GM23338 (cell line): ENCODE results near the gene STXBP3. TPM values are rescaled to one million over a fixed set of nuclear protein-coding genes. Genes with fewer than 3 reads are reported as not detected.

Source experiments
- ATAC-seq: fragments of 200-7000 bp; cut with Tn5 transposase; 3 replicates; pipeline ENCODE4 v1.9.1; 2020
- DNase-seq: peaks from one replicate; pipeline ENCODE4 v3.0.0-alpha.2; 2015; ENCODE audit warnings: low spot score
- H2AFZ ChIP-seq: fragments of 200-600 bp; sonication (generic); 2 replicates; pipeline ENCODE4 v1.8.0; 2016; ENCODE audit warnings: antibody characterized with exemption, mild to moderate bottlenecking, moderate library complexity
- H3F3A ChIP-seq: fragments of 200-600 bp; sonication (generic); replicated peaks from 2 replicates; pipeline ENCODE4 v1.8.0; 2017; ENCODE audit warnings: antibody characterized with exemption, mixed run types, low read depth
- H3K27ac ChIP-seq: fragments of 200-600 bp; sonication (generic); 2 replicates; pipeline ENCODE4 v1.6.1; 2016; ENCODE audit warnings: low read depth
- H3K27me3 ChIP-seq: fragments of 200-600 bp; sonication (generic); 2 replicates; pipeline ENCODE4 v1.8.0; 2016; ENCODE audit warnings: mild to moderate bottlenecking, mixed run types, moderate library complexity; ENCODE audit not compliant: insufficient read depth
- H3K36me3 ChIP-seq: fragments of 200-600 bp; sonication (generic); 2 replicates; pipeline ENCODE4 v1.8.0; 2016; ENCODE audit warnings: mild to moderate bottlenecking; ENCODE audit not compliant: insufficient read depth
- H3K4me1 ChIP-seq: fragments of 200-600 bp; sonication (generic); 2 replicates; pipeline ENCODE4 v1.8.0; 2016; ENCODE audit warnings: mild to moderate bottlenecking, moderate library complexity; ENCODE audit not compliant: insufficient read depth
- H3K4me2 ChIP-seq: fragments of 200-600 bp; sonication (generic); 2 replicates; pipeline ENCODE4 v1.7.1; 2017; ENCODE audit warnings: mixed run types
- H3K4me3 ChIP-seq: fragments of 200-600 bp; sonication (generic); 2 replicates; pipeline ENCODE4 v1.6.1; 2016; ENCODE audit warnings: mixed run types
- H3K79me2 ChIP-seq: fragments of 200-600 bp; sonication (generic); replicated peaks from 2 replicates; pipeline ENCODE4 v1.8.0; 2017; ENCODE audit warnings: mild to moderate bottlenecking; ENCODE audit not compliant: insufficient read depth
- H3K9me2 ChIP-seq: fragments of 200-600 bp; sonication (generic); 2 replicates; pipeline ENCODE4 v1.8.0; 2017; ENCODE audit not compliant: insufficient read depth
- H4K20me1 ChIP-seq: fragments of 200-600 bp; sonication (generic); replicated peaks from 2 replicates; pipeline ENCODE4 v1.8.0; 2017; ENCODE audit warnings: mild to moderate bottlenecking; ENCODE audit not compliant: insufficient read depth
- H3K27ac Mint-ChIP-seq: 2 replicates; pipeline ENCODE4 v1.8.0; 2020; ENCODE audit warnings: inconsistent platforms, mild to moderate bottlenecking, moderate library complexity, mixed read lengths
- H3K27me3 Mint-ChIP-seq: 3 replicates; pipeline ENCODE4 v1.8.0; 2022; ENCODE audit warnings: low read depth, mild to moderate bottlenecking, moderate library complexity, mixed read lengths, inconsistent platforms; ENCODE audit not compliant: insufficient read depth, poor library complexity
- H3K36me3 Mint-ChIP-seq: 3 replicates; pipeline ENCODE4 v1.8.0; 2021; ENCODE audit warnings: low read depth, mild to moderate bottlenecking, inconsistent platforms, moderate library complexity, mixed read lengths
- H3K4me1 Mint-ChIP-seq: 3 replicates; pipeline ENCODE4 v1.8.0; 2020; ENCODE audit warnings: mild to moderate bottlenecking, inconsistent platforms, mixed read lengths
- H3K4me3 Mint-ChIP-seq: 3 replicates; pipeline ENCODE4 v1.8.0; 2021; ENCODE audit warnings: moderate library complexity, mild to moderate bottlenecking, inconsistent platforms, mixed read lengths
- H3K9me3 Mint-ChIP-seq: 3 replicates; pipeline ENCODE4 v1.8.0; 2020; ENCODE audit warnings: moderate library complexity, mild to moderate bottlenecking, inconsistent platforms, mixed read lengths
- CREB1 ChIP-seq: fragments of 250-450 bp; sonication (Bioruptor Pico); IDR thresholded peaks from 2 replicates; pipeline ENCODE4 v1.5.0; 2020; ENCODE audit warnings: low read depth, mild to moderate bottlenecking, moderate library complexity
- CTCF ChIP-seq, 2 experiments: fragments of 200-600 bp in 1 of 2; sonication (generic) in 1 of 2; conservative IDR thresholded peaks; 2 replicates each; pipeline versions ENCODE4 v1.5.1 to v1.6.1; 2016 to 2017; ENCODE audit warnings: antibody characterized with exemption in 2 of 2, low read depth in 2 of 2, mild to moderate bottlenecking in 2 of 2, moderate library complexity in 1 of 2
- EZH2 ChIP-seq: fragments of 200-600 bp; sonication (generic); IDR thresholded peaks from one replicate; pipeline ENCODE4 v1.8.0; 2017; ENCODE audit warnings: antibody characterized with exemption, mild to moderate bottlenecking, low read depth; ENCODE audit not compliant: unreplicated experiment
- EZH2phosphoT487 ChIP-seq: fragments of 200-600 bp; sonication (generic); IDR thresholded peaks from one replicate; pipeline ENCODE4 v1.8.1; 2018; ENCODE audit warnings: antibody characterized with exemption; ENCODE audit not compliant: unreplicated experiment
- ZNF462 ChIP-seq: fragments of 250-450 bp; sonication (Bioruptor Pico); IDR thresholded peaks from 2 replicates; pipeline ENCODE4 v1.5.0; 2020; ENCODE audit warnings: mild to moderate bottlenecking, moderate library complexity
- polyA plus RNA-seq: library from polyadenylated mRNA; unstranded; fragments of >200 nt; fragmentation: Nextera tagmentation; extraction: Ambion mirVana; gene quantifications from 2 replicates; pipeline ENCODE4 v1.2.1, GENCODE V29; 2016
- total RNA-seq: library from RNA; depleted of rRNA; stranded (reverse); fragments of >200 nt; shearing (Covaris generic); gene quantifications from 2 replicates; pipeline ENCODE4 v1.2.3, GENCODE V29; 2014

Gene STXBP3
- total and polyA plus RNA-seq, 2 experiments from 2014 or later: 28.5 to 37.4 TPM

GRCh38 chr1:108704496-108704895 lies 42.0 kb upstream of the STXBP3 start (continued):
- TF ChIP-seq CTCF (conservative IDR thresholded peaks at IDR 0.05; ENCODE audit: low read depth in 2 of 2) (no peak), EZH2 (no peak), ZNF462 (CRISPR knock-in tag) (no peak), CREB1 (CRISPR knock-in tag) (no peak)

GRCh38 chr1:108706643-108707042 lies 39.8 kb upstream of the STXBP3 start:
- Histone ChIP-seq H3F3A (no peaks in the 10 kb centered on the region), H4K20me1 (no peaks in the 10 kb centered on the region), H3K9me2 (peaks cover 4% of the 10 kb centered on the region), H3K36me3 (no peaks in the 10 kb centered on the region), H3K79me2 (no peaks in the 10 kb centered on the region), H2AFZ (no peak overlapping the region), H3K4me2 (no peak overlapping the region), H3K4me3 (no peak overlapping the region), H3K4me1 (no peaks in the 10 kb centered on the region), H3K27me3 (no peaks in the 10 kb centered on the region), H3K27ac (no peak overlapping the region)
- Mint-ChIP-seq H3K36me3 (peaks cover 8% of the 10 kb centered on the region; the same call in 2 of the 3 replicates), H3K4me1 (no peaks in the 10 kb centered on the region), H3K4me3 (no peak overlapping the region), H3K27me3 (peaks cover 2% of the 10 kb centered on the region), H3K27ac (no peak overlapping the region), H3K9me3 (no peaks in the 10 kb centered on the region)
- ATAC-seq (no peak), DNase-seq (no peak)
- no peak for TF ChIP-seq EZH2phosphoT487
- TF ChIP-seq ZNF462 (CRISPR knock-in tag): no peak
- TF ChIP-seq CREB1 (CRISPR knock-in tag): no peak
